GM19468 (cell line): Measurements from ENCODE around the gene AR.

Experiments used
- ATAC-seq: cut with Tn5 transposase; IDR thresholded peaks from one replicate; pipeline ENCODE4 v1.9.1; 2021; ENCODE audit warnings: mild to moderate bottlenecking, moderate library complexity, moderate number of reproducible peaks; ENCODE audit not compliant: unreplicated experiment; ENCODE audit errors: extremely low read depth

AR gene

DNA sequence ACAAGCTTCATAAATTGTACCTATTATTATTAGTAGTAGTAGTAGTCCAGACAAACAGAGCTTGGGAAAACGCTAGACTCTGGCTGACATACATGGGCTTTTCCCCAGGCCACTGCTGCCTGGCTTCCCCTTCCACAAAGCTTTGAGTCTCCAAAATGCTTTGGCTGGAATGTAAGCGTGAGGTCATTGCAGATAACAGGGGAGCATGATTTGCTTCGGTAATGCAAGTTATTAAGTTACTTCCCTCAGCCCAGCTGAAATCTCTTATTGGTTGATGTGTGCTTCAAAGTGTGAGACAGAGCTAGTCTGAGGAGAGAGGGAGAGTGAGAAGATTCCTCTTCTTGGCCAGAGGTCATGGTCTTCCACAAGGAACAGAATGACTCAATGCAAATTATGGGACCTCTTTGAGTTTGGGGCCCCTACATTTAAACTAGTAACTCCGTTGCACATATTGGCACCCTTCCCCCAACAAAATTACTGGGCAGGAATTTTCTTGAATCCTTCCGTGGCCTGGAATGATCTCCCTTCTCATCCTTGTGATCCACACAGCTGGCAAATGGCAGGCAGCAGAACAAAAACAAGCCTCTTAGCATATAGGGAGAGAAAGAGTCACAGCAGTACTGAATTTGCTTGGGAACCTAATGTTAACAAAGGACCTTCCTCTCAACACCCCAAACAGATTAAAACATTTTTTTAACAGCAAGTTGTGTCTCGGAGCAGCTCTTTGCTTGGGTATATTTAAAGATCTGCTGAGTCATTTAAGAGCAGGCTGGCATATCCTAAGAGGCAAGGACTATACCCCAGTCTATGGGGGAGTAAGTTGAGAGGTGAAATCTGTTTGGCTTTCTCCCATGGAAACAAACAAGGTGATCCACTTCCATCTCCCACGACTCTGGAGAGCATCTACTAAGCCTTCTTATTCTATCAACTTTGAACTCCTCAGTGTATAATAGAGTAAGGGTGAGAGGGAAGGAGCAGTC lies 19.9 kb downstream of the AR start:
- ATAC-seq, result no peak

DNA sequence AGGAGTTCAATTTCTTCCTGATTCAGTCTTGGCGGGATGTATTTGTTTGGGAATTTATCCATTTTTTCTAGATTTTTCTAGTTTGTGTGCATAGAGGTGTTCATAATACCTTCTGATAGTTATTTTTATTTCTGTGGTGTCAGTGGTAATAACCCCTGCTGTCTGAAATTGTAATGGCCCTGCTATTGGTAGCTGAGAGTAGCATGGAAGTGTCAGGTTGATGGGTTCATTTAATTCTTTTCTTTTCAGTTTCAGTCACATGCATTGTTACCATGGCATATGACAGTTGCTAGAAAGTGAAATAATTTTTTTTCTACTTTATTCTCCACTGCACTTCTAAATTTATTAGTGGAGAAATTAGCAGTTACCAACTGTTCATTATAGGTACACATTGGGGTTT lies 20.7 kb downstream of the AR start:
- ATAC-seq, result no peak

GRCh38 chrX:67568769-67569168 lies 24.9 kb downstream of the AR start:
- no peak for ATAC-seq

- no peak for ATAC-seq
These were observed 27.0 kb downstream of the AR start for GRCh38 chrX:67570839-67571238.

DNA sequence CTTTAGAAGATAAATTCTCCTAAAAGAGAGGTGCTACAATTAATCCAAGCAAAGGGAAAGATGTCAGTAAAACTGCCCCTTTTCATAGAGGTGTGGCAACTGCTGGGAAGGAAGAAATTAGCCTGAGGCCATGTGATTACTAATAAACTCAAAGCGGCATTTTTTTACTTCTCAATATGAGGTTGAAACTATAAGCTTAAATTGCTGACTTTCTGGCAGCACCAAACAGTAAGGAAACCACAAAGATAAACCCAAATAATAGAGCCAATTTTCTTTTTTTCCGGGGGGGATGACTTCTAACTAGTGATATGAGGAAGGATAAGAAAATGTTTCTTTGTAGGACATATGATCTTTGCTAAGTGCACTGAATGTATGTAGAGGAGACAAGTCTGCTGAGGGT lies 30.9 kb downstream of the AR start:
- no peak for ATAC-seq

GRCh38 chrX:67582436-67582835 lies 38.6 kb downstream of the AR start:
- no peak for ATAC-seq

- ATAC-seq, result no peak
These were observed 39.4 kb downstream of the AR start for GRCh38 chrX:67583171-67583570.

DNA sequence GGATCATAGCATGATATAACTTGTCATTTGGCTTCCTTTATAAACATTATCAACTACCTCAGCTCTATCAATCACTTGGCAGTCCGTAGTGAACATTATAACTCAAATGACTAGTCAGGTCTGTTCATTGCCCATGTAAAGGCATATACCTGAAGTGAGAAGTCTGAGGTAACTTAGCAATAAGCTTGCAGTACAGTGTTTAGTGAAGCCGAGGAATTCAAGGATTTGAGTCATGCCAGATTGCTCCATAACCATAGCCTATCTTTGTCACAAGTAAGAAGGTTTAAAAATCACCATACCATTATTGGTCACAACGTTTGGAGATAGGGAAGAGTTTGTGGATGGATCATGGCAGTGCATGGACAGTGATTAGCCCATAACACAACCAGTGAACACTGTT lies 41.6 kb downstream of the AR start:
- no peak for ATAC-seq

DNA sequence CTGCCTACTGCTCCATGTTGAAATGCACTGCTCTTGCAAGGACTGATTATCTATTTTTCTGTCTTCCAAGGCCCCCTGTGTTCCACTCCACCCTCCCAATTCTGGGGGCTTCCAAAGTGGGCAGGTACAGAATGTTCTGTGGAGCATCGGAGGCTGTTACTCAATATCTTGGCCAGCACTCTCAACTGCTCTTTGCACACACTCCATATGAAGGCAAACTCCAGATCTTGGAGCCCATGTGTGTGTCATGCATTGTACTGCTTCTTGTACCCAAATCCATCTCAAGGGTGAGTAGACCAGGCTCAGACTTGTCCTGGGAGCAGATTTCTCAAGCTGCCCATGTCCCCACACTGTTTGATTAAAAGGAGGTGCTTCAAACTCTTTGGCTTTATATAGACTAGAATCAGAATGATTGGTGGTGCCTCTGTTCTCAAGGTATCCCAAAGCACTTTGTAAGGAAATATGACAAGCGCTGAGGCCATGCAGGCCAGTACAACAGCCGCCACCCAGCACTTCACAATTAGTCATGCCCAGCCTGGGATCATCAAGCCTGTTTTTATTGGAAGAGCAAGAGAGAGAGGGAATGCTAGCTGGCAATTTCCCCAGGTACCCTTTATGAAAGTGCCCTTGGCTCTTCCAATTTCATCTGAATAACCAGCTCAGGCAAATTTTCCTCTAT lies 44.3 kb downstream of the AR start:
- ATAC-seq, result no peak

DNA sequence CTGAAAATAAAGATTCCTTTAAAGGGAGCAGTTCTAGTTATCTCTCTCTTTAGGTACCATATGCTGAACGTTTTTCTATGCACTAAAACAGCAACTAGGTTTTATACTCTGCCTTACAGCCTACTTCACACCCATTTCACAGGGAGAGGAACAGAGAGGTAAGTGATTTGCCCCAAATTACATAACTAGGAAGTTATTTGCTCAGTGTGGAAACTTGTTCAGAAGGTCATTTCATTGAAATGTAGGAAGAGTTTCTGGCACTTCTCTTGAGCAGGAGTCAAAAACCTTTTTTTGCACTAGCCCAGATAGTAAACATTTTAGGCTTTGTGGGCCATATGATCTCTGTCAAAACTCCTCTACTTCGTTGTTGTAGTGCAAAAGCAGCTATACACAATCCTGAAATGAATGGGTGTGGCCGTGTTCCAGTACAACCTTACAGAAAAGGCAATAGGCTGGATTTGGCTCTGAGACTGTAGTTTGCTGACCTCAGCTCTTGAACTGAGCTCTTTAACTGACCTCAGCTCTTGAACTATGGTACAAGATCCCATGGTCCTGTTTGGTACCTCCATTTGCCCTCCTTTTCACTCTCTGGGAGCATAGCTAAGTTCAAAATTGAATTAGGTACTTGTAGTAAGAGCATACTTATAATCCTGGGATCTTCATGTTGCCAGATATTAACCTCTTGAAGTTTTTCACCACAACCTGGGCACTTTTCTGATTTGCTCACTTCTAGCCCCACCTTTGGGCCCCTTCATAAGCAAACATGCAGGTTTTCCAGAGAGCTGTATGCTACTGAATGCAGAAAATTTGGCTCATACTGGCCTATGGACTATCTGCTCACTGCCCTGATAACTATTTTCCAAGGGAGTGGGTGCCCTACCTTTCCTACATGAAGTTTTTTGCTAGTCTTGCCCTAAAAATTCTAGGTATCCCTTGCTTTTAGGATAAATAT lies 53.3 kb downstream of the AR start:
- no peak for ATAC-seq

GRCh38 chrX:67599532-67599931 lies 55.7 kb downstream of the AR start:
- ATAC-seq, result no peak

DNA sequence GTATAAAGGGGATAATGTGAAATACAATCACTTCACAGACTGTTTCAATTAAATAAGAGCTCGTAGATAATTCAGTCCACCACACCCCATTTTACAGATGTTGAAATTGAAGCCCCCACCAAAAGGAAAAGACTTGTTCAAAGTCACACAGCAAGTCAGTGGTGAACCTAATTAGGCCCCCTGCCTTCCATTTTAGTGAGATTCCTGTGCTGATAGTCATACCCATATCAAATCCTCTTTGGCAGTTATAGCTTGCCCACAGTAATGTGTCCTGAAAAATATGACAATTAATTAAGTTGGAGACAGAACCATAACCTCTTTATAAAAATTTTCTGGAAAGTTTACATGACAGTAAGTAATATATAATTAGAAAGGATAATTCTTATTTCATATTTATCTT lies 58.0 kb downstream of the AR start:
- no peak for ATAC-seq

GRCh38 chrX:67604979-67605703 lies 61.3 kb downstream of the AR start:
- ATAC-seq, result peak; percentile 42

DNA sequence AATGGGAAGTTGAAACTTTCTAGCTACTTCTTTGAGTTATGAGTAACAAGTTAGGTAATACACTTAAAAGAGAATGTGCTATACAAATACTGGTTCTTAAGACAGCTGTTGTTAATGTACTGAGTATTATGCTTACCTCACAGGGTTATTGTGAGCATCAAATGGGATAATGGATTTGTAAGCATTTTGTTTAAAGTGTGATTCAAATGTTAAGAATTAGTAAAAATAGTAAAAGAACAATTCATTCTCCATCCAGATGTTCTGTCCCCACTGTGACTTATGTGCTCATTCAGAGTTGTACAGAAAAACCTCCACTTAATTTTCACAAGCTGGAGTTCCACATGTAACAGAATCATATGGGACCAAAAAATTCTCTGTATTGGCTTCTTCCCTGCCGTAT lies 63.6 kb downstream of the AR start:
- no peak for ATAC-seq

- ATAC-seq, result no peak
These were observed 66.5 kb downstream of the AR start for GRCh38 chrX:67610282-67610681.

DNA sequence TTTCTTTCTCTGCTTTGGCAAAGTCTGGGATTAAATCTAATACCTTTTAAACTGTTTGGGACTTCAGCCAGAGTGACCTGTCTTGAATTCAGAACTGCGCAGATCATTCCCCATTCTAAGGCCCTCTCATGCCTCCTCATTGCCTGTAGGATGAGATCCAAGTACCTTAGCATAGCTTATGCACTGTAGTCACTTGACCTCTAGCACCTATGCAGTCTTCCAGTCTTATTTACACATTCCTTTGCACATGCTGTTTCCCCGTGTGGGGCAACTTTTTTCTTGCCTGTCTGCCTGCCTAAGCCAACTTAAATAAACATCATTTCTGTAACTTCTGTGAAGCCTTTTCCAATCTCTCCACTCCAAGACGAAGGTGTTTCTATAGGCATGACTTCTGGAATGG lies 68.4 kb downstream of the AR start:
- no peak for ATAC-seq

- ATAC-seq, result no peak
These were observed 69.5 kb downstream of the AR start for GRCh38 chrX:67613366-67613765.

DNA sequence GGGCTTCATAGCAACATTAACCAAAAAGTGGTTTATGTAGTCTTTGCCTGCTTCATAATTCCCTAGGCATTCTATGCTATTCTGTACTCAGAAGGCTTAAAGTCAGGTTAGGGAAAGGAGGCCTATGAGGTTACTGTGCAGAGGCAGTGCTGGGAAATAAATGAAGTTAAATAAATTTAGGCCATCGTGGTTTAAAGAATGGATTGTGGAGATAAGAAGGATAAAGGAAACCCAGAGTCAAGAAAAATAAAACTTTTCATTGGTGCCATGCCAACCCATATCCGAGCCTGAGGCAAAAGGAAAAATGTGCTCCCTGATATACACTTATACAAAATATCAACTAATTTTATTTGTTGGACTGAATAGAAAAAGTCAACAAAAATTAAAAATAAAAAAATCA lies 70.2 kb downstream of the AR start:
- ATAC-seq, result no peak

- no peak for ATAC-seq
These were observed 70.6 kb downstream of the AR start for GRCh38 chrX:67614423-67614822.

DNA sequence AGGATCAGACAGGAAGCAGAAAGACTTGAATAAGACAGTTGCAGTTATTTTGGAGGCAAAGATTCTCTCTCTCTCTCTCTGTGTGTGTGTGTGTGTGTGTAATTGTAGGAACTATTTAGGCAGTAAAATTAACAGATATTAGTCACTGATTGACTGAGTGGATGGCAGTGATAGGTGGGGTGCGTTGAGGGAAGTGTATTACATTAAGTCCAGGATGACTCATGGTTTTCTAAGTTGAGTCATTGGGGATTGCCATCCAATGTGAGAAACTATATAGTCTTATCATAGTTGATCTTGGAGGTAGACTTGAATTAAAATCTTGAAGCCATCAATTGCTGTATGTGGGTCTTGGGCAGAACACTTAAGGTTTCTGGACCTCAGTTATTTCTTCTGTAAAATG lies 75.4 kb downstream of the AR start:
- ATAC-seq, result no peak
